ENCODE measurements around the gene ZNF423. TPM values are rescaled to one million over a fixed set of nuclear protein-coding genes. Genes with fewer than 3 reads are reported as not detected.

Gene ZNF423
- polyA plus RNA-seq, 1 of the 3 experiments (the other 2 are of a cell fraction) = 1.2 TPM

DNA sequence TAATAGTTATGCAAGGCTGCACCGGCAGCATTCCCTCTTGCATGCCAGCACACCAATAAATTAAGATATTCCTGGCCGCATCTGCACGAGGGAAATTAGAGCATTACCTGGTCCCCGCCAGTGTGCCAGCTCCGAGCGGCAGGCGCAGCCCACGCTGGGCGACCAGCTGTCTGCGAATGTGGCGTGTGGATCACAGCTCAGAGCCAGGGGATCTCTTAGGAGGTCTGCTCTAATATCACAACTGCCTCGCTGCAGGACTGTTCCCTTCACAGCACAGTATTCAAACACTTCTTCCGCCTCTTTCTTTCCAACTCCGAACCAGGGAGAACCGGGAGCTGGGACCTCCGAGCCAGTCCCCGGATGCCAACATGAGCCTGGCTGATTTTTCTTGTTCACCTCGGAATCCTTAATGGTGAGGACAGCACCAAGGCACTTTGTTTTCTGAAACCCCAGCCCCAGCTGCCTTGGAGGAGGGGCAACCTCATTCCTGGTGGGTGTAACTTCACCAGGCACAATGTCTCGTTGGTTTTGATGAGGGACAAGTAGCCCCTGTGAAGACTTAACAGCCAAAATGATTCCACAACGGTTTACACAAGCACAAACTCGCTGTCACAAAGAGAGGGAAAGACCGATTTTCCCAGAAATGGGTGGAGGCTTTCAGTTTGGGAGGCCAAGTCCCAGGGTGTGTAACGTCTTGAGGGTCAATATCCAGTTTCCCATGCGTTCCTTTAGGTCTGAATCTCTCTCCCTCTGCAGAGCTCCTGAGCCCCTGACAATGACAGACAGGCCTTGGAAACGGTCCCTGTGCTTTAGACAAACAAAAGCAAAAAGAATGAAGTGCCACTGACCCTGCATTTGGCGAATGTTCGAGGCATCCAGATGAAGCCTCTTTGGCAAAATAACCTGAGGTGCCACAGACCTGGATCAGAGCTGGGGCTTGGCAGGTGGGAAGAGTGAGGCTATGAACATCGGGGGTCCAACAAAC, 269.2 kb downstream of the ZNF423 start:
- ChIA-PET CTCF (interaction anchor here (0.6 to 1.2 kb wide), 5 partner anchors 9 to 244 kb away, joined by 3 to 5 read pairs (median 3); no protein-coding TSS in a partner anchor), POLR2A (no interaction called here)
- Histone ChIP-seq H3K27me3 (ENCODE audit: insufficient read depth) (no peaks in the 10 kb centered on the region), H3K9ac (no peak overlapping the region), H3K36me3 (replicated peaks in 1 of 2; ENCODE audit: control insufficient read depth in 1 of 2, insufficient read depth in 2 of 2, low read length in 1 of 2) (no peaks in the 10 kb centered on the region), H3K9me3 (no peaks in the 10 kb centered on the region), H3K27ac (ENCODE audit: low read depth in 2 of 2, low read length in 1 of 2) (no peak overlapping the region; a peak in 1 of 4 replicates), H3K79me2 (ENCODE audit: insufficient read depth) (no peaks in the 10 kb centered on the region), H3K4me3 (ENCODE audit: low read depth in 2 of 2, low read length in 1 of 2) (no peak overlapping the region), H2AFZ (ENCODE audit: low read depth) (no peak overlapping the region), H3K9me2 (no peaks in the 10 kb centered on the region), H3F3A (replicated peaks; ENCODE audit: insufficient read depth) (no peaks in the 10 kb centered on the region), H3K4me2 (no peak overlapping the region), H3K4me1 (ENCODE audit: control insufficient read depth in 1 of 2, insufficient read depth in 2 of 2, low read depth in 1 of 2, low read length in 1 of 2) (peaks cover 0 to 29% of the 10 kb centered on the region in 2 experiments; a peak in 1 of 4 replicates), H4K20me1 (ENCODE audit: insufficient read depth) (no peaks in the 10 kb centered on the region)
- 55% methylated on average over 28 of the region's 28 CpGs for WGBS (ENCODE audit: low lambda C conversion rate)
- TF ChIP-seq, protein P1, sequence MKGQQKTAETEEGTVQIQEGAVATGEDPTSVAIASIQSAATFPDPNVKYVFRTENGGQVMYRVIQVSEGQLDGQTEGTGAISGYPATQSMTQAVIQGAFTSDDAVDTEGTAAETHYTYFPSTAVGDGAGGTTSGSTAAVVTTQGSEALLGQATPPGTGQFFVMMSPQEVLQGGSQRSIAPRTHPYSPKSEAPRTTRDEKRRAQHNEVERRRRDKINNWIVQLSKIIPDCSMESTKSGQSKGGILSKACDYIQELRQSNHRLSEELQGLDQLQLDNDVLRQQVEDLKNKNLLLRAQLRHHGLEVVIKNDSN (IDR thresholded peaks at IDR 0.05; ENCODE audit: borderline replicate concordance, low read depth) = no peak
- TF ChIP-seq TEAD4 (IDR thresholded peaks at IDR 0.05; ENCODE audit: borderline replicate concordance, insufficient read depth) = no peak
- TF ChIP-seq NRF1 (IDR thresholded peaks at IDR 0.05; ENCODE audit: low read depth, low read length) = no peak
- no peak for TF ChIP-seq FOXJ3 (CRISPR knock-in tag; IDR thresholded peaks at IDR 0.05)
- TF ChIP-seq SMC3 (IDR thresholded peaks at IDR 0.05; ENCODE audit: low read depth, low read length) = no peak
- TF ChIP-seq, protein P2, sequence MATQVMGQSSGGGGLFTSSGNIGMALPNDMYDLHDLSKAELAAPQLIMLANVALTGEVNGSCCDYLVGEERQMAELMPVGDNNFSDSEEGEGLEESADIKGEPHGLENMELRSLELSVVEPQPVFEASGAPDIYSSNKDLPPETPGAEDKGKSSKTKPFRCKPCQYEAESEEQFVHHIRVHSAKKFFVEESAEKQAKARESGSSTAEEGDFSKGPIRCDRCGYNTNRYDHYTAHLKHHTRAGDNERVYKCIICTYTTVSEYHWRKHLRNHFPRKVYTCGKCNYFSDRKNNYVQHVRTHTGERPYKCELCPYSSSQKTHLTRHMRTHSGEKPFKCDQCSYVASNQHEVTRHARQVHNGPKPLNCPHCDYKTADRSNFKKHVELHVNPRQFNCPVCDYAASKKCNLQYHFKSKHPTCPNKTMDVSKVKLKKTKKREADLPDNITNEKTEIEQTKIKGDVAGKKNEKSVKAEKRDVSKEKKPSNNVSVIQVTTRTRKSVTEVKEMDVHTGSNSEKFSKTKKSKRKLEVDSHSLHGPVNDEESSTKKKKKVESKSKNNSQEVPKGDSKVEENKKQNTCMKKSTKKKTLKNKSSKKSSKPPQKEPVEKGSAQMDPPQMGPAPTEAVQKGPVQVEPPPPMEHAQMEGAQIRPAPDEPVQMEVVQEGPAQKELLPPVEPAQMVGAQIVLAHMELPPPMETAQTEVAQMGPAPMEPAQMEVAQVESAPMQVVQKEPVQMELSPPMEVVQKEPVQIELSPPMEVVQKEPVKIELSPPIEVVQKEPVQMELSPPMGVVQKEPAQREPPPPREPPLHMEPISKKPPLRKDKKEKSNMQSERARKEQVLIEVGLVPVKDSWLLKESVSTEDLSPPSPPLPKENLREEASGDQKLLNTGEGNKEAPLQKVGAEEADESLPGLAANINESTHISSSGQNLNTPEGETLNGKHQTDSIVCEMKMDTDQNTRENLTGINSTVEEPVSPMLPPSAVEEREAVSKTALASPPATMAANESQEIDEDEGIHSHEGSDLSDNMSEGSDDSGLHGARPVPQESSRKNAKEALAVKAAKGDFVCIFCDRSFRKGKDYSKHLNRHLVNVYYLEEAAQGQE (IDR thresholded peaks at IDR 0.05; ENCODE audit: low read depth, low read length) = no peak
- TF ChIP-seq, protein P3, sequence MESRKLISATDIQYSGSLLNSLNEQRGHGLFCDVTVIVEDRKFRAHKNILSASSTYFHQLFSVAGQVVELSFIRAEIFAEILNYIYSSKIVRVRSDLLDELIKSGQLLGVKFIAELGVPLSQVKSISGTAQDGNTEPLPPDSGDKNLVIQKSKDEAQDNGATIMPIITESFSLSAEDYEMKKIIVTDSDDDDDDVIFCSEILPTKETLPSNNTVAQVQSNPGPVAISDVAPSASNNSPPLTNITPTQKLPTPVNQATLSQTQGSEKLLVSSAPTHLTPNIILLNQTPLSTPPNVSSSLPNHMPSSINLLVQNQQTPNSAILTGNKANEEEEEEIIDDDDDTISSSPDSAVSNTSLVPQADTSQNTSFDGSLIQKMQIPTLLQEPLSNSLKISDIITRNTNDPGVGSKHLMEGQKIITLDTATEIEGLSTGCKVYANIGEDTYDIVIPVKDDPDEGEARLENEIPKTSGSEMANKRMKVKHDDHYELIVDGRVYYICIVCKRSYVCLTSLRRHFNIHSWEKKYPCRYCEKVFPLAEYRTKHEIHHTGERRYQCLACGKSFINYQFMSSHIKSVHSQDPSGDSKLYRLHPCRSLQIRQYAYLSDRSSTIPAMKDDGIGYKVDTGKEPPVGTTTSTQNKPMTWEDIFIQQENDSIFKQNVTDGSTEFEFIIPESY (IDR thresholded peaks at IDR 0.05; ENCODE audit: borderline replicate concordance, low read depth) = no peak
- TF ChIP-seq RFX5 (IDR thresholded peaks at IDR 0.05; ENCODE audit: low read length) = no peak
- no peak for TF ChIP-seq TAF1 (IDR thresholded peaks at IDR 0.05; ENCODE audit: borderline replicate concordance, low read depth, low read length)
- TF ChIP-seq, protein P4, sequence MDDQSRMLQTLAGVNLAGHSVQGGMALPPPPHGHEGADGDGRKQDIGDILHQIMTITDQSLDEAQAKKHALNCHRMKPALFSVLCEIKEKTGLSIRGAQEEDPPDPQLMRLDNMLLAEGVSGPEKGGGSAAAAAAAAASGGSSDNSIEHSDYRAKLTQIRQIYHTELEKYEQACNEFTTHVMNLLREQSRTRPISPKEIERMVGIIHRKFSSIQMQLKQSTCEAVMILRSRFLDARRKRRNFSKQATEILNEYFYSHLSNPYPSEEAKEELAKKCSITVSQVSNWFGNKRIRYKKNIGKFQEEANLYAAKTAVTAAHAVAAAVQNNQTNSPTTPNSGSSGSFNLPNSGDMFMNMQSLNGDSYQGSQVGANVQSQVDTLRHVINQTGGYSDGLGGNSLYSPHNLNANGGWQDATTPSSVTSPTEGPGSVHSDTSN (IDR thresholded peaks at IDR 0.05) = no peak
- TF ChIP-seq NFIC (IDR thresholded peaks at IDR 0.05; ENCODE audit: borderline replicate concordance) = no peak
- TF ChIP-seq RCOR1 (IDR thresholded peaks at IDR 0.05; ENCODE audit: low read length) = no peak
- TF ChIP-seq GATA2 (CRISPR knock-in tag; IDR thresholded peaks at IDR 0.05) = no peak
- no peak for TF ChIP-seq POLR2AphosphoS5 (IDR thresholded peaks at IDR 0.05; ENCODE audit: low read depth, low read length)
- no peak for TF ChIP-seq MEF2A (IDR thresholded peaks at IDR 0.05; ENCODE audit: borderline replicate concordance, low read depth)
- no peak for TF ChIP-seq MXI1 (IDR thresholded peaks at IDR 0.05; ENCODE audit: low read depth, low read length)
- TF ChIP-seq FOXM1 (IDR thresholded peaks at IDR 0.05; ENCODE audit: low read depth) = no peak
- TF ChIP-seq, protein P5, sequence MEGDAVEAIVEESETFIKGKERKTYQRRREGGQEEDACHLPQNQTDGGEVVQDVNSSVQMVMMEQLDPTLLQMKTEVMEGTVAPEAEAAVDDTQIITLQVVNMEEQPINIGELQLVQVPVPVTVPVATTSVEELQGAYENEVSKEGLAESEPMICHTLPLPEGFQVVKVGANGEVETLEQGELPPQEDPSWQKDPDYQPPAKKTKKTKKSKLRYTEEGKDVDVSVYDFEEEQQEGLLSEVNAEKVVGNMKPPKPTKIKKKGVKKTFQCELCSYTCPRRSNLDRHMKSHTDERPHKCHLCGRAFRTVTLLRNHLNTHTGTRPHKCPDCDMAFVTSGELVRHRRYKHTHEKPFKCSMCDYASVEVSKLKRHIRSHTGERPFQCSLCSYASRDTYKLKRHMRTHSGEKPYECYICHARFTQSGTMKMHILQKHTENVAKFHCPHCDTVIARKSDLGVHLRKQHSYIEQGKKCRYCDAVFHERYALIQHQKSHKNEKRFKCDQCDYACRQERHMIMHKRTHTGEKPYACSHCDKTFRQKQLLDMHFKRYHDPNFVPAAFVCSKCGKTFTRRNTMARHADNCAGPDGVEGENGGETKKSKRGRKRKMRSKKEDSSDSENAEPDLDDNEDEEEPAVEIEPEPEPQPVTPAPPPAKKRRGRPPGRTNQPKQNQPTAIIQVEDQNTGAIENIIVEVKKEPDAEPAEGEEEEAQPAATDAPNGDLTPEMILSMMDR (IDR thresholded peaks at IDR 0.05) = no peak
- no peak for TF ChIP-seq SIN3A (IDR thresholded peaks at IDR 0.05; ENCODE audit: borderline replicate concordance, low read depth, low read length)
- no peak for DNase-seq
